ENCODE results near the gene RAMACL. TPM values are rescaled to one million over a fixed set of nuclear protein-coding genes. Genes with fewer than 3 reads are reported as not detected.

Gene RAMACL
- total and polyA plus RNA-seq, 2 of the 13 experiments (the other 11 are each of a cell fraction or from before 2014, with no cell fraction given): 0.09 to 0.29 TPM

DNA sequence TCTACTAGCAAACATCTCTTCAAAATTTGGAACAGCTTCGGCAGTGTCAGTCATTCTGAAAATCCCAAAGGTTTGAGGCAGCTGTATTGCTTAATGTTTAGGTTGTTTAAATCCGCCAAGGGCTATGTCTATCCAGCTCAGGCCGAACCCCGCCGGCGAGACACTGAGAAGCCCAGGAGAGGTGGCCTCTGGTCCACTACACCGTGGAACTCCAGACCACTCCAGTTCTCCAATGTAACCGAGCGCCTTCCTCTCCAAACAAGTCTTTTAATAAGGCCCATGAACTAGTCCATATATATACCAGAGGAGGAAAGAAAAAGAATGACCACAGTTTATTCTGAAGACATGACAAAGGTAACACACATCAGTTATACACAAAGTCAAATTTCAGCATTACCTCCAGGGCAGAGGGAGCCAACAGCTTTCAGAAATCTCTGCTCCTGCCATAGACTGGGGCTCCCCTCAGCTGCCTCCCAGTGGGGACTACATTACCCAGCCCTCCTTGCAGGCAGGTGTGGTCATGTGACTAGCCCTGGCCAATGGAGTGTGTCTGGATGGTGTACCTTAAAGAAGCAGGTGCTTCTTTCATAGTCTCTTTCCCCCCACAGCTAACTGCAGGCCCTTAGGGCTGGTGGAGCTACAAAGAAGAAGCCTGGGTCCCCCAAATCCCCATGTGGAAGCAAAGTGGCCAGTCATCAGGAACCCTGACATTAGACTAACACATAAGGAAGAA is at the start of gene RAMACL (continued):
- TF ChIP-seq, protein P1, sequence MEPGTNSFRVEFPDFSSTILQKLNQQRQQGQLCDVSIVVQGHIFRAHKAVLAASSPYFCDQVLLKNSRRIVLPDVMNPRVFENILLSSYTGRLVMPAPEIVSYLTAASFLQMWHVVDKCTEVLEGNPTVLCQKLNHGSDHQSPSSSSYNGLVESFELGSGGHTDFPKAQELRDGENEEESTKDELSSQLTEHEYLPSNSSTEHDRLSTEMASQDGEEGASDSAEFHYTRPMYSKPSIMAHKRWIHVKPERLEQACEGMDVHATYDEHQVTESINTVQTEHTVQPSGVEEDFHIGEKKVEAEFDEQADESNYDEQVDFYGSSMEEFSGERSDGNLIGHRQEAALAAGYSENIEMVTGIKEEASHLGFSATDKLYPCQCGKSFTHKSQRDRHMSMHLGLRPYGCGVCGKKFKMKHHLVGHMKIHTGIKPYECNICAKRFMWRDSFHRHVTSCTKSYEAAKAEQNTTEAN (CRISPR knock-in tag; conservative IDR thresholded peaks at IDR 0.05): no peak
- TF ChIP-seq ZNF605 (CRISPR knock-in tag; IDR thresholded peaks at IDR 0.05): no peak
- no peak for TF ChIP-seq GTF3A (CRISPR knock-in tag; conservative IDR thresholded peaks at IDR 0.05)
- TF ChIP-seq FLYWCH1 (CRISPR knock-in tag; IDR thresholded peaks at IDR 0.05): no peak
- TF ChIP-seq, protein P2, sequence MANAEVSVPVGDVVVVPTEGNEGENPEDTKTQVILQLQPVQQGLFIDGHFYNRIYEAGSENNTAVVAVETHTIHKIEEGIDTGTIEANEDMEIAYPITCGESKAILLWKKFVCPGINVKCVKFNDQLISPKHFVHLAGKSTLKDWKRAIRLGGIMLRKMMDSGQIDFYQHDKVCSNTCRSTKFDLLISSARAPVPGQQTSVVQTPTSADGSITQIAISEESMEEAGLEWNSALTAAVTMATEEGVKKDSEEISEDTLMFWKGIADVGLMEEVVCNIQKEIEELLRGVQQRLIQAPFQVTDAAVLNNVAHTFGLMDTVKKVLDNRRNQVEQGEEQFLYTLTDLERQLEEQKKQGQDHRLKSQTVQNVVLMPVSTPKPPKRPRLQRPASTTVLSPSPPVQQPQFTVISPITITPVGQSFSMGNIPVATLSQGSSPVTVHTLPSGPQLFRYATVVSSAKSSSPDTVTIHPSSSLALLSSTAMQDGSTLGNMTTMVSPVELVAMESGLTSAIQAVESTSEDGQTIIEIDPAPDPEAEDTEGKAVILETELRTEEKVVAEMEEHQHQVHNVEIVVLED (CRISPR knock-in tag; IDR thresholded peaks at IDR 0.05; ENCODE audit: borderline replicate concordance): no peak
- no peak for TF ChIP-seq GABPB1 (CRISPR knock-in tag; IDR thresholded peaks at IDR 0.05)
- TF ChIP-seq ZNF790 (CRISPR knock-in tag; IDR thresholded peaks at IDR 0.05; ENCODE audit: borderline replicate concordance): no peak
- TF ChIP-seq, protein P3, sequence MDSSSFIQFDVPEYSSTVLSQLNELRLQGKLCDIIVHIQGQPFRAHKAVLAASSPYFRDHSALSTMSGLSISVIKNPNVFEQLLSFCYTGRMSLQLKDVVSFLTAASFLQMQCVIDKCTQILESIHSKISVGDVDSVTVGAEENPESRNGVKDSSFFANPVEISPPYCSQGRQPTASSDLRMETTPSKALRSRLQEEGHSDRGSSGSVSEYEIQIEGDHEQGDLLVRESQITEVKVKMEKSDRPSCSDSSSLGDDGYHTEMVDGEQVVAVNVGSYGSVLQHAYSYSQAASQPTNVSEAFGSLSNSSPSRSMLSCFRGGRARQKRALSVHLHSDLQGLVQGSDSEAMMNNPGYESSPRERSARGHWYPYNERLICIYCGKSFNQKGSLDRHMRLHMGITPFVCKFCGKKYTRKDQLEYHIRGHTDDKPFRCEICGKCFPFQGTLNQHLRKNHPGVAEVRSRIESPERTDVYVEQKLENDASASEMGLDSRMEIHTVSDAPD (CRISPR knock-in tag; IDR thresholded peaks at IDR 0.05): no peak
- no peak for TF ChIP-seq ZNF263 (CRISPR knock-in tag; IDR thresholded peaks at IDR 0.05)
- no peak for TF ChIP-seq ZNF329 (CRISPR knock-in tag; IDR thresholded peaks at IDR 0.05; ENCODE audit: low read depth)
- TF ChIP-seq SRY (CRISPR knock-in tag; IDR thresholded peaks at IDR 0.05): no peak
- TF ChIP-seq NFYC (CRISPR knock-in tag; IDR thresholded peaks at IDR 0.05): peak; percentile 88
- TF ChIP-seq ZNF367 (CRISPR knock-in tag; IDR thresholded peaks at IDR 0.05; ENCODE audit: borderline replicate concordance): no peak
- TF ChIP-seq, protein P4, sequence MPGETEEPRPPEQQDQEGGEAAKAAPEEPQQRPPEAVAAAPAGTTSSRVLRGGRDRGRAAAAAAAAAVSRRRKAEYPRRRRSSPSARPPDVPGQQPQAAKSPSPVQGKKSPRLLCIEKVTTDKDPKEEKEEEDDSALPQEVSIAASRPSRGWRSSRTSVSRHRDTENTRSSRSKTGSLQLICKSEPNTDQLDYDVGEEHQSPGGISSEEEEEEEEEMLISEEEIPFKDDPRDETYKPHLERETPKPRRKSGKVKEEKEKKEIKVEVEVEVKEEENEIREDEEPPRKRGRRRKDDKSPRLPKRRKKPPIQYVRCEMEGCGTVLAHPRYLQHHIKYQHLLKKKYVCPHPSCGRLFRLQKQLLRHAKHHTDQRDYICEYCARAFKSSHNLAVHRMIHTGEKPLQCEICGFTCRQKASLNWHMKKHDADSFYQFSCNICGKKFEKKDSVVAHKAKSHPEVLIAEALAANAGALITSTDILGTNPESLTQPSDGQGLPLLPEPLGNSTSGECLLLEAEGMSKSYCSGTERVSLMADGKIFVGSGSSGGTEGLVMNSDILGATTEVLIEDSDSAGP (CRISPR knock-in tag; IDR thresholded peaks at IDR 0.05; ENCODE audit: borderline replicate concordance): peak; percentile 88
- TF ChIP-seq KLF6 (CRISPR knock-in tag; IDR thresholded peaks at IDR 0.05): no peak
- TF ChIP-seq, protein P5, sequence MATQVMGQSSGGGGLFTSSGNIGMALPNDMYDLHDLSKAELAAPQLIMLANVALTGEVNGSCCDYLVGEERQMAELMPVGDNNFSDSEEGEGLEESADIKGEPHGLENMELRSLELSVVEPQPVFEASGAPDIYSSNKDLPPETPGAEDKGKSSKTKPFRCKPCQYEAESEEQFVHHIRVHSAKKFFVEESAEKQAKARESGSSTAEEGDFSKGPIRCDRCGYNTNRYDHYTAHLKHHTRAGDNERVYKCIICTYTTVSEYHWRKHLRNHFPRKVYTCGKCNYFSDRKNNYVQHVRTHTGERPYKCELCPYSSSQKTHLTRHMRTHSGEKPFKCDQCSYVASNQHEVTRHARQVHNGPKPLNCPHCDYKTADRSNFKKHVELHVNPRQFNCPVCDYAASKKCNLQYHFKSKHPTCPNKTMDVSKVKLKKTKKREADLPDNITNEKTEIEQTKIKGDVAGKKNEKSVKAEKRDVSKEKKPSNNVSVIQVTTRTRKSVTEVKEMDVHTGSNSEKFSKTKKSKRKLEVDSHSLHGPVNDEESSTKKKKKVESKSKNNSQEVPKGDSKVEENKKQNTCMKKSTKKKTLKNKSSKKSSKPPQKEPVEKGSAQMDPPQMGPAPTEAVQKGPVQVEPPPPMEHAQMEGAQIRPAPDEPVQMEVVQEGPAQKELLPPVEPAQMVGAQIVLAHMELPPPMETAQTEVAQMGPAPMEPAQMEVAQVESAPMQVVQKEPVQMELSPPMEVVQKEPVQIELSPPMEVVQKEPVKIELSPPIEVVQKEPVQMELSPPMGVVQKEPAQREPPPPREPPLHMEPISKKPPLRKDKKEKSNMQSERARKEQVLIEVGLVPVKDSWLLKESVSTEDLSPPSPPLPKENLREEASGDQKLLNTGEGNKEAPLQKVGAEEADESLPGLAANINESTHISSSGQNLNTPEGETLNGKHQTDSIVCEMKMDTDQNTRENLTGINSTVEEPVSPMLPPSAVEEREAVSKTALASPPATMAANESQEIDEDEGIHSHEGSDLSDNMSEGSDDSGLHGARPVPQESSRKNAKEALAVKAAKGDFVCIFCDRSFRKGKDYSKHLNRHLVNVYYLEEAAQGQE (IDR thresholded peaks at IDR 0.05; ENCODE audit: borderline replicate concordance in 1 of 2, low read depth in 1 of 2, low read length in 2 of 2): no peak
- TF ChIP-seq ZNF143 (CRISPR knock-in tag; IDR thresholded peaks at IDR 0.05): peak; percentile 88
- TF ChIP-seq ZNF619 (CRISPR knock-in tag; IDR thresholded peaks at IDR 0.05): no peak

All from HepG2 (cell line).